ENCODE data around the gene SLC6A5. TPM values are rescaled to one million over a fixed set of nuclear protein-coding genes. Genes with fewer than 3 reads are reported as not detected.

SLC6A5 gene
- polyA plus RNA-seq, 1 of the 3 experiments (the other 2 are of a cell fraction), result not detected

DNA sequence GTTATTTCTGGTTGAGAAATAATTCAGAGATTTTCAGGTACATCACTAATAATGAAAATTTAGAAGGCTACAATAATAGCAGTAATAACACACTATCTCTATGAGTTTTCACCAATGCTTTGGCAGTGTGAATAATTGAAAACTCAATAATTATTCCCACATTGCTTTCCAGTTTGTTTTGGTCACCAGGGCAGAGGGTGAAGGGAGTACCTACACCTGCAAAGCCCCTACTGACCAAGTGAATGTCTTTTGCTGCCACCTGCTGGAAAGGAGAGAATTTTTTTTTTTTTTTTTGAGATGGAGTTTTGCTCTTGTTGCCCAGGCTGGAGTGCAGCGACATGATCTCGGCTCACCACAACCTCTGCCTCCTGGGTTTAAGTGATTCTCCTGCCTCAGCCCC lies 73.2 kb downstream of the SLC6A5 start (continued):
- no peak for TF ChIP-seq USF1 (IDR thresholded peaks at IDR 0.05; ENCODE audit: borderline replicate concordance, low read depth)

- peaks cover 0 to 21% of the 10 kb centered on the region in 2 experiments; a peak in 2 of 4 replicates for H3K4me1 ChIP-seq (ENCODE audit: control insufficient read depth in 1 of 2, insufficient read depth in 2 of 2, low read depth in 1 of 2, low read length in 1 of 2)
- H3K9ac ChIP-seq, result no peak overlapping the region
- H3K27me3 ChIP-seq (ENCODE audit: insufficient read depth), result peaks cover 4% of the 10 kb centered on the region; the same call in 1 of the 2 replicates
- ChIA-PET POLR2A (no interaction called here), CTCF (interaction anchor here (0.8 to 1.5 kb wide), 3 partner anchors 20 to 1476 kb away, joined by 4 to 8 read pairs (median 4); no protein-coding TSS in a partner anchor)
- no peak overlapping the region for H3K4me2 ChIP-seq
- H3F3A ChIP-seq (replicated peaks; ENCODE audit: insufficient read depth), result no peaks in the 10 kb centered on the region
- 44% methylated on average over 2 of the region's 2 CpGs for WGBS (ENCODE audit: low lambda C conversion rate)
- no peaks in the 10 kb centered on the region for H4K20me1 ChIP-seq (ENCODE audit: insufficient read depth)
- no peaks in the 10 kb centered on the region for H3K9me3 ChIP-seq
- no peak for DNase-seq
- H3K9me2 ChIP-seq, result no peaks in the 10 kb centered on the region
- H3K4me3 ChIP-seq (ENCODE audit: low read depth in 2 of 2, low read length in 1 of 2), result no peak overlapping the region
- no peaks in the 10 kb centered on the region for H3K36me3 ChIP-seq (replicated peaks in 1 of 2; ENCODE audit: control insufficient read depth in 1 of 2, insufficient read depth in 2 of 2, low read length in 1 of 2)
- no peak overlapping the region for H2AFZ ChIP-seq (ENCODE audit: low read depth)
- no peak for TF ChIP-seq SIN3A (IDR thresholded peaks at IDR 0.05; ENCODE audit: borderline replicate concordance, low read depth, low read length)
- no peak for TF ChIP-seq MEF2A (IDR thresholded peaks at IDR 0.05; ENCODE audit: borderline replicate concordance, low read depth)
- no peak for TF ChIP-seq SMC3 (IDR thresholded peaks at IDR 0.05; ENCODE audit: low read depth, low read length)
- TF ChIP-seq GATA2 (CRISPR knock-in tag; IDR thresholded peaks at IDR 0.05), result peak; percentile 74
- H3K27ac ChIP-seq (ENCODE audit: low read depth in 2 of 2, low read length in 1 of 2), result no peak overlapping the region
- no peaks in the 10 kb centered on the region for H3K79me2 ChIP-seq (ENCODE audit: insufficient read depth)
These were observed 77.2 kb downstream of the SLC6A5 start for GRCh38 chr11:20676658-20677057.

DNA sequence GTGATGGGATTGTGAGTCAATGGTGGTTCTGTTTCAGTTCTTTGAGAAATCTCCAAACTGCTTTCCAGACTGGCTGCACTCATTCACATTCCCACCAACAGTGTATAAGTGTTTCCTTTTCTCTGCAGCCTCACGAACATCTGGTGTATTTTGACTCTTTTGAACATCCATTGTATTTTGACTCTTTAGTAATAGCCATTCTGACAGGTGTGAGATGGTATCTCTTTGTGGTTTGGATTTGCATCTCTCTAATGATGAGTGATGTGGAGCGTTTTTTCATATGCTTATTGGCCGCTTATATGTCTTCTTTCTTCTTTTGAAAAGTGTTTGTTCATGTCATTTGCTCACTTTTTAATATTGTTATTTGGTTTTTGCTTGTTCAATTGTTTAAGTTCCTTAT lies 89.4 kb downstream of the SLC6A5 start:
- no peaks in the 10 kb centered on the region for H3K79me2 ChIP-seq (ENCODE audit: insufficient read depth)
- ChIA-PET CTCF (interaction anchor here (0.6 kb wide), 1 partner anchor 230 kb away, joined by 3 read pairs; no protein-coding TSS in a partner anchor), POLR2A (no interaction called here)
- H3K27ac ChIP-seq (ENCODE audit: low read depth in 2 of 2, low read length in 1 of 2), result no peak overlapping the region
- H3K9me2 ChIP-seq, result no peaks in the 10 kb centered on the region
- H3K4me1 ChIP-seq (ENCODE audit: control insufficient read depth in 1 of 2, insufficient read depth in 2 of 2, low read depth in 1 of 2, low read length in 1 of 2), result no peaks in the 10 kb centered on the region
- no peak overlapping the region for H3K9ac ChIP-seq
- 10% methylated on average over 3 of the region's 3 CpGs for WGBS (ENCODE audit: low lambda C conversion rate)
- TF ChIP-seq MEF2A (IDR thresholded peaks at IDR 0.05; ENCODE audit: borderline replicate concordance, low read depth) (no peak), SIN3A (IDR thresholded peaks at IDR 0.05; ENCODE audit: borderline replicate concordance, low read depth, low read length) (no peak), NFIC (IDR thresholded peaks at IDR 0.05; ENCODE audit: borderline replicate concordance) (no peak), RXRA (IDR thresholded peaks at IDR 0.05; ENCODE audit: borderline replicate concordance, low read depth) (no peak), RFX5 (IDR thresholded peaks at IDR 0.05; ENCODE audit: low read length) (no peak), GATA2 (CRISPR knock-in tag; IDR thresholded peaks at IDR 0.05) (no peak), POLR2AphosphoS5 (IDR thresholded peaks at IDR 0.05; ENCODE audit: low read depth, low read length) (no peak), USF1 (IDR thresholded peaks at IDR 0.05; ENCODE audit: borderline replicate concordance, low read depth) (no peak), ZBTB33 (IDR thresholded peaks at IDR 0.05; ENCODE audit: borderline replicate concordance, low read depth) (no peak), FOXM1 (IDR thresholded peaks at IDR 0.05; ENCODE audit: low read depth) (no peak), TAF1 (IDR thresholded peaks at IDR 0.05; ENCODE audit: borderline replicate concordance, low read depth, low read length) (no peak), NRF1 (IDR thresholded peaks at IDR 0.05; ENCODE audit: low read depth, low read length) (no peak), USF2 (IDR thresholded peaks at IDR 0.05; ENCODE audit: borderline replicate concordance, low read depth, low read length) (no peak)
- TF ChIP-seq, protein P1, sequence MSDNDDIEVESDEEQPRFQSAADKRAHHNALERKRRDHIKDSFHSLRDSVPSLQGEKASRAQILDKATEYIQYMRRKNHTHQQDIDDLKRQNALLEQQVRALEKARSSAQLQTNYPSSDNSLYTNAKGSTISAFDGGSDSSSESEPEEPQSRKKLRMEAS (IDR thresholded peaks at IDR 0.05; ENCODE audit: low read depth), result no peak
- no peaks in the 10 kb centered on the region for H3K9me3 ChIP-seq
- H3K4me3 ChIP-seq (ENCODE audit: low read depth in 2 of 2, low read length in 1 of 2), result no peak overlapping the region
- no peaks in the 10 kb centered on the region for H3K36me3 ChIP-seq (replicated peaks in 1 of 2; ENCODE audit: control insufficient read depth in 1 of 2, insufficient read depth in 2 of 2, low read length in 1 of 2)
- H4K20me1 ChIP-seq (ENCODE audit: insufficient read depth), result no peaks in the 10 kb centered on the region
- no peak for DNase-seq
- no peaks in the 10 kb centered on the region for H3K27me3 ChIP-seq (ENCODE audit: insufficient read depth)
- no peak overlapping the region for H2AFZ ChIP-seq (ENCODE audit: low read depth)
- no peaks in the 10 kb centered on the region for H3F3A ChIP-seq (replicated peaks; ENCODE audit: insufficient read depth)
- H3K4me2 ChIP-seq, result no peak overlapping the region

Measured in SK-N-SH (cell line).